Measurements from ENCODE around the gene MBNL1. TPM values are rescaled to one million over a fixed set of nuclear protein-coding genes. Genes with fewer than 3 reads are reported as not detected.

Gene MBNL1
- total RNA-seq, 1 experiment from 2014 or later: 117 TPM

GRCh38 chr3:152444029-152444641 is 175.4 kb downstream of the MBNL1 start:
- no peaks in the 10 kb centered on the region for H3K9me3 ChIP-seq (ENCODE audit: low read depth, low read length, poor library complexity, severe bottlenecking)
- ChIA-PET POLR2A (ENCODE audit: low non-redundant PET) (interaction anchor here (0.9 kb wide), 1 partner anchor 23 kb away, joined by 5 read pairs; no protein-coding TSS in a partner anchor), CTCF (interaction anchor here (0.9 to 2.1 kb wide), 3 partner anchors 200 to 371 kb away, joined by 3 to 32 read pairs (median 3); no protein-coding TSS in a partner anchor)
- H3K4me3 ChIP-seq (ENCODE audit: low read depth, low read length, poor library complexity, severe bottlenecking): no peak overlapping the region
- no peak overlapping the region for H3K27ac ChIP-seq (ENCODE audit: low read depth, low read length, poor library complexity, severe bottlenecking)
- no TSS peak for BruUV-seq (replicated peaks)
- intact Hi-C loops (cut with micrococcal nuclease; ENCODE audit: unreplicated experiment): loop anchor here (1.0 to 10.0 kb wide), 4 partner anchors 172 to 529 kb away; no protein-coding TSS in a partner anchor
- peaks cover 11% of the 10 kb centered on the region for H3K36me3 ChIP-seq (ENCODE audit: insufficient read depth, low read length, poor library complexity, severe bottlenecking)
- peak; percentile 72 for DNase-seq (ENCODE audit: low spot score)
- no peak for TF ChIP-seq EZH2 (IDR thresholded peaks at IDR 0.05; ENCODE audit: borderline replicate concordance, low read depth, low read length, poor library complexity, severe bottlenecking)
- TF ChIP-seq CTCF (conservative IDR thresholded peaks at IDR 0.05; ENCODE audit: low read depth, low read length): peak; percentile 75
- no peaks in the 10 kb centered on the region for H3K27me3 ChIP-seq (replicated peaks; ENCODE audit: insufficient read depth, low read depth, low read length, poor library complexity)
- peaks cover 19% of the 10 kb centered on the region for H3K4me1 ChIP-seq (ENCODE audit: insufficient read depth, low read length, poor library complexity, severe bottlenecking)

DNA sequence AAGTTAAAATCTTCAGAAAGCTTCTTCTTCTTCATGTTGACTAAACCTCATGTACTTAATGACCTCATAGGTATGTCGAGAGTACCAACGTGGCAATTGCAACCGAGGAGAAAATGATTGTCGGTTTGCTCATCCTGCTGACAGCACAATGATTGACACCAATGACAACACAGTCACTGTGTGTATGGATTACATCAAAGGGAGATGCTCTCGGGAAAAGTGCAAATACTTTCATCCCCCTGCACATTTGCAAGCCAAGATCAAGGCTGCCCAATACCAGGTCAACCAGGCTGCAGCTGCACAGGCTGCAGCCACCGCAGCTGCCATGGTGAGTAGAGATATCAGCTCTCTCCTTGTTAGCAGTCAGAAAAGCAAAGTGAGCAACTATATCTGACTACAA is 176.5 kb downstream of the MBNL1 start:
- H3K36me3 ChIP-seq (ENCODE audit: insufficient read depth, low read length, poor library complexity, severe bottlenecking): peaks cover 11% of the 10 kb centered on the region
- H3K9me3 ChIP-seq (ENCODE audit: low read depth, low read length, poor library complexity, severe bottlenecking): no peaks in the 10 kb centered on the region
- TF ChIP-seq CTCF (conservative IDR thresholded peaks at IDR 0.05; ENCODE audit: low read depth, low read length): no peak
- TF ChIP-seq EZH2 (IDR thresholded peaks at IDR 0.05; ENCODE audit: borderline replicate concordance, low read depth, low read length, poor library complexity, severe bottlenecking): no peak
- H3K4me1 ChIP-seq (ENCODE audit: insufficient read depth, low read length, poor library complexity, severe bottlenecking): peaks cover 20% of the 10 kb centered on the region
- BruUV-seq (replicated peaks): no TSS peak
- H3K27ac ChIP-seq (ENCODE audit: low read depth, low read length, poor library complexity, severe bottlenecking): no peak overlapping the region
- ChIA-PET CTCF (no interaction called here), POLR2A (ENCODE audit: low non-redundant PET) (no interaction called here)
- no peak overlapping the region for H3K4me3 ChIP-seq (ENCODE audit: low read depth, low read length, poor library complexity, severe bottlenecking)
- intact Hi-C loops (cut with micrococcal nuclease; ENCODE audit: unreplicated experiment): loop anchor here (2.0 to 10.0 kb wide), 2 partner anchors 372 to 530 kb away; no protein-coding TSS in a partner anchor
- DNase-seq (ENCODE audit: low spot score): no peak
- H3K27me3 ChIP-seq (replicated peaks; ENCODE audit: insufficient read depth, low read depth, low read length, poor library complexity): no peaks in the 10 kb centered on the region

- H3K27me3 ChIP-seq (replicated peaks; ENCODE audit: insufficient read depth, low read depth, low read length, poor library complexity): no peaks in the 10 kb centered on the region
- intact Hi-C loops (cut with micrococcal nuclease; ENCODE audit: unreplicated experiment): loop anchor here (10.0 kb wide), 1 partner anchor 532 kb away; no protein-coding TSS in a partner anchor
- peaks cover 16% of the 10 kb centered on the region for H3K4me1 ChIP-seq (ENCODE audit: insufficient read depth, low read length, poor library complexity, severe bottlenecking)
- ChIA-PET CTCF (no interaction called here), POLR2A (ENCODE audit: low non-redundant PET) (no interaction called here)
- DNase-seq (ENCODE audit: low spot score): no peak
- H3K27ac ChIP-seq (ENCODE audit: low read depth, low read length, poor library complexity, severe bottlenecking): no peak overlapping the region
- H3K9me3 ChIP-seq (ENCODE audit: low read depth, low read length, poor library complexity, severe bottlenecking): no peaks in the 10 kb centered on the region
- H3K36me3 ChIP-seq (ENCODE audit: insufficient read depth, low read length, poor library complexity, severe bottlenecking): peaks cover 11% of the 10 kb centered on the region
- no TSS peak for BruUV-seq (replicated peaks)
- H3K4me3 ChIP-seq (ENCODE audit: low read depth, low read length, poor library complexity, severe bottlenecking): no peak overlapping the region
- TF ChIP-seq CTCF (conservative IDR thresholded peaks at IDR 0.05; ENCODE audit: low read depth, low read length) (no peak), EZH2 (IDR thresholded peaks at IDR 0.05; ENCODE audit: borderline replicate concordance, low read depth, low read length, poor library complexity, severe bottlenecking) (no peak)
Observed at GRCh38 chr3:152446495-152446894, 177.8 kb downstream of the MBNL1 start.
